ENCODE measurements around the gene EMC1.
"Not testable (repeated sequence)": the region's sequence is repeated elsewhere in the genome, so short reads cannot be mapped to it uniquely, and the experiment has no call there.

The EMC1 gene

DNA sequence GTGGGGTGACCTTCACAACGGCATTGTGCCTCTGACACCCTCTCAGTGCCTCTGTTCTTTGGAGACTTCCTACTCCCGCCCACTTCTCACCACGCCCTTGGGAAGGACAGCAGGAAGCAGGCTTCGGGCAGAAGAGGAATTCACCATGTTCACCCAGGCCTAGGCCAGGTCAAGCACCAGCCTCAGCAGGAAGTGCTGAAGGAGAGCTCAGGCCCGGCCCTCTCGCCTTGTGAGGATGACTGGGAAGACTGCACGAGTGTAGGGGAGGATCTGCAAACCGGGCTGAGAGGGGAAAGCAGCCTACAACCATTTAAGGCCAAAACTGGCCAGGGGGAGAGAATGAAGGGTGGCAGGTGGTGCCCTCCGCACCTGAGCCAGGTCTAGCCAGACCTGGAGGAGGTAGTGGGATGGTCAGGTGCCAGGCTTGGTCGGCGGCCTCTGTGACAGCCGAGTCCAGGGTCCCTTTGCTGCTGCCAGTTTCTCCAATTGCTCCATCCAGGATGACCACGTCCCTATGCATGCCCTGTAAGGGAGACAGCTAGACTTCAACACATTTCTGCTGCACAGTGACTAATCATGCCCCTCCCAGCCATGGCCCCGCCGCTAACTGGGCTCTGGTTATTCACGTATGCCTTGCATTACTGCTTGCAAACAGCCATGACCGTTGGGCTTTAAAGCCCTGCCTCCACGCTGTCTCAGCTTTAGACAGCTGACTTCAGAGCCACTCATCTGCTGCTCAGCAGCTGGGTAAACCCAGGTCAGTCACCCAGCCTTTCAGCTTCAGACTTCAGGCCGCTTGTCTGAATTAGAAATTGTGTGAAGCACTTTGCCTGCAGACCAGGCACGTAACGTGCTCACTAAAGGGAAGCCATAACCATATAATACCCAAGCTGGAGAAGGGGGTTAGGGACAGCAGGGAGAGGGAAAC lies 9.2 kb upstream of the EMC1 start:
- DNase-seq: no peak

DNA sequence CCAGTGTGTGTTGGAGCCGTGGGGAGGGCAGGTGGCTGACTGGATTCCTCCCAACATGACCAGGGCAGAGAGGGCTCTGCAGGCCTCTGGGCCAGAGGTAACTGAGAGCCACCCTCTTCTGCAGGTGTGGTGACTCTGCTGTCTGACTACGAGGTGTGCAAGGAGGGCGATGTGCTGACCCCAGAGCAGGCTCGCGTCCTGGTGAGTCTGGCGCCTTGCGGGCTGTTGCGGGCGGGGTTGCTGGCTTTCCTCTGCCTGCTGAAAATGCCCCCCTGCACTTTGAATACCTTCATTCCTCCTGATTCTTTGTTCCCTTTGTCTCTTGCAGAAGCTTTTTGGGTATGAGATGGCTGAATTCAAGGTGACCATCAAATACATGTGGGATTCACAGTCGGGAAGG lies 7.0 kb upstream of the EMC1 start:
- no peak for DNase-seq

DNA sequence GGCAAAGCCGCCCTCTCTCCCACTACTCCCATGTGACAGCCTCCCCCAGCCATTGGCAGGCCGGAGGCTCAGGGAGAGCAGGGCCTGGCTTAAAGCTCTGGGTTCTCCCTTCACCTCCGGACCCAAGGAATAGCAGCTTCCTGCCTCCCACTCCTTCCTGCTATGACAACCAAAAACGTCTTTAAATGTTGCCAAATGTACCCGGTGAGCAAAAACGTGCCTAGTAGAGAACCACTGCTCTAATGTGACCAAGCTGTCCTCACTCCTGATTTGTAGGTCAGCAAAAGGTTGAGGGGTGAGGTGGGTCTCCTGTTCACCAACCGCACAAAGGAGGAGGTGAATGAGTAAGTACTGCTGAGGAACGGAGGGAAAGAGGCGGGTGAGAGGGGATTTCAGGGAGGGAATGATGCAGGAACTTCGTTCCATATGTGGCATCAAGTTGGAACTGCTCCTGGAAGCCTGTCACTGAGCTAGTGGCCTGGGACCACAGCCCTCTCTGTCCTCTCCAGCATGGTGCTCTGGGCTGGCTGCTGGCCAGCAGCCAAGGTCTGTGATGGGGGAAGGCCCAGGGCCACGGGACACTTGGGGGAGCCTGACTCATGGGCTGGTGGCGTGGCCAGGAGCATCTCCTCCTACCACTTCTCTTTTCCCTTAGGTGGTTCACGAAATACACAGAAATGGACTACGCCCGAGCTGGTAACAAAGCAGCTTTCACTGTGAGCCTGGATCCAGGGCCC lies 6.0 kb upstream of the EMC1 start:
- no peak for DNase-seq

DNA sequence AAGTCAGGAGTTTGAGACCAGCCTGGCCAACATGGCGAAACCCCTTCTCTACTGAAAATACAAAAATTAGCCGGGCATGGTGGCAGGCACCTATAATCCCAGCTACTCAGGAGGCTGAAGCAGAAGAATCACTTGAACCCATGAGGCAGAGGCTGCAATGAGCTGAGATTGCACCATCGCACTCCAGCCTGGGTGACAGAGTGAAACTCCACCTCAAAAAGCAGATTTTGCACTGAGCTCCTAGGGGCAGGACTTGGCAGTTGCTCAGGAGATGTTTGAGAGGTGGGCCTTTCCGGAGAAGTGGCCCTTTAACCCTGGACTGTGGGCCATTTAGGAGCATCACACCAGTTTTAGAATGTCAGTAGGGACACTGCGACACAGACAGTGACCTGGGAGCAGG lies 5.0 kb upstream of the EMC1 start:
- DNase-seq: not testable (repeated sequence)

DNA sequence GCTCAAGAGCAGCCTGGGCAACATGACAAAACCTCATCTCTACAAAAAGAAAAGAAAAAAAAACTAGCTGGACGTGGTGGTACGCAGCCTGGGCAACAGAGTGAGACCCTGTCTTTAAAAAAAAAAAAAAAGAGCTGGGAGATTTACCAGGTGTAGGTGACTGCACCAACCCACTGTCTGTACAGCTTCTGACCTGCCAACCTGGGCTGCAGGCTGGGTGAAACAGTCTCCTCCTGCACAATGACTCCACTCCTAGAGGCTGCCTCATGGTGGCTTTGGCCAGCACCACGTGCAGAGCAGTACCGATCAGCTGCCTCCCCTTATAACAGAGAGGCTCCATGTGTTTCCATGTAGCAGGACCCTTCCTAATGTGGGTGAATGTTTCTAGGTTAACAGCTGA lies 4.0 kb upstream of the EMC1 start:
- no peak for DNase-seq

DNA sequence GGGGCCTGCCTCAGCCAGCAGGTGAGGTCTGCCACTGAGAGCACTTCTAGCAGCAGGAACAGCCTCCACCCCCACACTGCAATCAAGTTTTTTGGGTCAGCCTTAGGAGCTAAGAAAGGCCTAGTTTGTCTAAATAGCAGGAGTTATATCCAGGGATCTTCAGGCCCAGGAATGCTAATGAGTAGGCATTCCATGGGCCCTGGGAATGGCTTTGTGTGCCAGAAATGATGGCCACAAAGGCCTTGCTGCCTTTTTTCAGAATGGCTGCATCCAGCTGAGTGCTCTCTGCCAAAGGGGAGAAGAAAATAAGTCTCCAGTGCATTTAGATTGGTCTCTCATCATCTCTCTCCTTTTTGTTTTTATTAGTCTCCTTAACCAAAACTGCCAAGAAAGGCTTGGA lies 3.1 kb upstream of the EMC1 start:
- no peak for DNase-seq

DNA sequence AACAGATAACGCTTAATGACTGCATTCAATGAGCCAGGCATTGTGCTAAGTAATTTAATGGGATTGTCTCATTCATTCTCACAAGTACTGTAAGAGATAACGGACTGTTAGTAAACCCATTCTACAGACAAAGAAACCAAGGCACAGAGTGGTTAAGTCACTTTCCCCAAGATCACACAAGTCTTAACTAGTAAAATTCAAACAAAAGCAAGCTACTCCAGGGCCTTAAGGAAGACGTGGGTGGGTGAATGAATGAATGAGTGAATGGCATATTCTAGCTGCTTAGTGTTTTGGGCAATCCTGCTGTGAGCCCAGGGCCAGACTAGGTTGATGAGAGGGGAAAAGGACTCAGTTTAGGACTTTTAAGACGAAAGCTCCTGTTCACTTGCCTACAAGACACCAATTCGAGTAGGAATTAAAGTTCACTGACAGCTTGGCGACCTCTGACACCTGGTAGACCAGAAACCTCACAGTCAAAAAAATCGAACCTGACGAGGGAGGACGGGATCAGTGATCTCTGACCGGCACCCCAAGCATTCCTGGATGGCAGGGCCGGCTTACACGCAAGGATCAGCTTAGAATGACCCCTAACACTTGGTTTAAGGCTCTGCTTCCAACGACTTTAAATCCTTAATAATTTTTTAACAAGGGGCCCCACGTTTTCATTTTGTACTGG lies 557 bp downstream of the EMC1 start:
- no peak for DNase-seq

DNA sequence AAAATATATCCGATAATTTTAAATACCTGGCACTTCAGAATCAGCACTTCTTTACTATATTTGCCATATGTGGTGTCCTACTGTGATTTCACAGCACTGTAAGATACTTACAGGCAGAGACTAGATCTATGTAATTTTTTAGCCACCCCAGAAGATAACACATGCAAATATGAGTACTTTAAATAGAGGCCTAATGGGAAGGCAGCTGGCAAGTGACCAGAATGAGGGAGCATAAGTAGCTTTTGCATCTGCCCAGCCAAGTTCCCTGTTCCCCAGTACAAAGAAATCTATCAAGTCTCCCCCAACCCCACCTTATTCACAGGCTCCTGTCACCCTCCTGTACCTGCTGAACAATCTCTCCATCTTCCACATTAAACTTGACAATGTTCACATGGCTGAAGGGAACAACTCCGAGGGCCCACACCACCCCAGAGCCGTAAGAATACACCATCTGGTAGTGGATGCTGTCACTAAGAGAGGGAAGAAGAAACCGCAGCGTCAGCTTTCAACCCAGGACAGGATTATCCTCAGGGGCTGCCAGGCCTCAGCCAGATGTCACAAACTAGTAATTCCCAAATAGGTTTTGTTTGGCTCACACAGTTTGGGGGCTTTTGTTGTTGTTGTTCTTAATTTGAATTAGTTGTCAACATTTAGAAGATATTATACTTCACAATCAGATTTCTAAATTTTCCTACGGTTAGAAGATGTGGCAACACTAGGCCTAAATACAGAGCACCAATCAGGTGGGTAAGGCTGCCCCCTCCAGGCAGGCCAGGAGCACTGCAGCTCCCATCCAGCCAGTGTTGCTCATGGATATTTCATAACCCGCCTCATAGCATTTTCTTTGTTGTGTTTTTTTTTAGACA lies 10.4 kb downstream of the EMC1 start:
- DNase-seq: peak; percentile 66

DNA sequence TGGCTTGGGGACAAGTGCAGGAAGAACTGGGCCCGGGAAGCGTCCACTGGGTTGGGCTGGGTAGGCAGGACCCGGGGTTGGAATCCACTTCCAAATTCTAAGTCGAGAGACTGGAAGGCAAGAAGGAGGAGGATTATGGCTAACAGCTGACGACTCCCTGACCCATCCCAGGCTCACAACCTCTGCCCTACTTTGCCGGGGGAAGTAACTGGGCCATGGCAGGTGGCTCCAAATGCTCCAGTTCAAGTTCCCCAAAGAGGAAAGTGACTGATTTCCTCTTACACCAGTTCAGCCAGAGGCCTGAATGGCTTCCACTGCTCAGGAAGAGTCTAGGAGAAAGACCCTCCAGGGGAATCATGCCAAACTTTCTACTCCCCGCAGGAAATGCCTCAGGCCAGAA lies 11.4 kb downstream of the EMC1 start:
- DNase-seq: no peak

DNA sequence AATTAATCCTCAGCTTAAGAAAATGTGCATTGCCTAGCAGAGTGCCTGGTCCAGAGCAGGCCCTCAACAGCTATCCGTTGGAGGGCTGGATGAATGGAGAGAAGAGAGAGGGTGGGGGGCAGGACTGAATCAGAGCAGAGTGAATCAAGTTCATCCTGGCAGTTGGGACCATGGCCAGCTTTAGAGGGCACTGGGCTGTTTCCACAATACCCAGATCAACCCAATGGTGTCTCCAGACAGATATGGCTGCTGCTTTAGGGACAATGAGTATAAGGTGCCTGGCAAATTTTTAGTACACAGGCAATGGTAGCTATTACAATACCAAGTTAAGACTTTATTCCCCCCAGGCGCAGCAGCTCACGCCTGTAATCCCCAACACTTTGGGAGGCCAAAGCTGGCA lies 17.1 kb downstream of the EMC1 start:
- no peak for DNase-seq

DNA sequence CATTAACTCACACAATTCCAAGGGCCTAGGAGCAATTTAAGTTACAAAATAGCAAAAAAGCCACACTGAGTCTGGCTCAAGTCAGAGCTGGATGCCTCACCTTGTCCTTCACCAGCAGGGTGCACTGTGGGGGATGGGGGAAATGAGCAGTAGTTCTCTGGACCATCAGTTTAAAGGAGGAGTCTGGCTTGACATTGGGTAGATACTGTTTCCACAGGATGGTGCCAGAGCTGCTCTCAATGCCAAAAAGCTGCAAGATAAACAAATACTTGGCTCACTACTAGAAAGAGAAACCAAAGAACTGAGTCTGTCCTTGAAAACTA lies 18.8 kb downstream of the EMC1 start:
- no peak for DNase-seq

DNA sequence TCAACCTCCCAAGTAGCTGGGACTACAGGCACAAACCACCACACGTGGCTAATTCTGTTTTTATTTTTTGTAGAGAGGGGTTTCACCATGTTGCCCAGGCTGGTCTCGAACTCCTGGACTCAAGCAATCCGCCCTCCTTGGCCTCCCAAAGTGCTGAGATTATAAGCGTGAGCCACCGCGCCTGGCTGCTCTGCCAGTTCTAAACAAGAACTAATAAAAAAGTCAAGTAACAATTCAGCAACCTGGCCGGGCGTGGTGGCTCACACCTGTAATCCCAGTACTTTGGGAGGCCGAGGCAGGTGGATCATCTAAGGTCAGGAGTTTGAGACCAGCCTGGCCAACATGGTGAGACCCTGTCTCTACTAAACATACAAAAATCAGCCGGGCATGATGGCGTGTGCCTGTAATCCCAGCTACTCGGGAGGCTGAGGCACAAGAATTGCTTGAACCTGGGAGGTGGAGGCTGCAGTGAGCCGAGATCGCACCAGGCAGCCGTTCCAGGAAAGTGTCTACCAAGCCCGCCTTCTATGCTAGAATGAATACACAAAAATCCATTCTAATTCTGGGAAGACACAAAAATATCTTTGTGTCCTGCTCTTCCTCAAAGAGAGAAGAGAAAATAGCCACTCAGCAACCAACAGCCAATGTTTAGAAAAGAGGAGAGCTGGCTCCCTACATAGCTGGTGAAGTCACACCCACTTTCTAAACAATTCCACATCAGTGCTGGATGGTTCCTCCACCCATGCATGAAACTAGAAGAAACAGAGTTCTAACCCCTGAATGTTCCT lies 19.4 kb downstream of the EMC1 start:
- DNase-seq: not testable (repeated sequence)

DNA sequence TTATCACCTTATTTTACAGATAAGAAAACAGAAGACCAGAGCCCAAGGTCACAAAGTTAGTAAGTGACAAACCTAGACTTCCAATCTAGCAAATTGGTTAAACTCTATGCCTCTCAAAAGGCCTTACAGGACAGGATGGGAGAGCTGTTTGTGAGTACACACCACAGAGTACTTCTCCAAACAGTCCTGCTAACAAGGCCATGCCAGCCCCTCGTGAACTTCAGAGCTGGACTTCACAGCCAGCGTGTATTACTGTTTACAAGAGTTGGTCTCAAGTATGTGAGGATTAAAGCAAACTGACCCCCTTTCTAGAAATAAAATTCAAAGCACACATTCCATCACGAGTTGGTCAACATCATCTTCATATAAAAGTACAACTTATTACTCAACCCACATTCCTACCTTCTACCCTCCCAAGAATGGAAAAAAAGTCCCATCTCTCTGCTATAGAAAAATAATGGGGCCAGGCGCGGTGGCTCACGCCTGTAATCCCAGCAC lies 21.4 kb downstream of the EMC1 start:
- no peak for DNase-seq

DNA sequence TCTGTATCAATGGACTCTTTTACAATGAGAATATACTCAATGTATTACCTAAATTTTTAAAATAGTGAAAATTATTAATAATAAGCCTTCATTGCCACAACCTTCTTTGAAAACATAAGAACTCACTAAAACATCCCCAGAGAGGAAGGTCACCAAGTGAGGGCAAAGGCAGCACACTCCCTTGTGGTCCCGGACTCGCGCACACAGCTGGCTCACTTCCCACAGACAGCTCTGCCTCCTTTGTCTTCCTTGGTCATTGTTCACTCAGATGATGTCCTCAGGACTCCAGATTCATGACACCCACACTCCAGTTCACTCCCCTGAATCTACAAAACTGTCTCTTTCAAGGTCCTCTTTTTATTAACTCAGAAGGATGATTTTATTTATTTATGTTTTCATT lies 22.1 kb downstream of the EMC1 start:
- DNase-seq: no peak

DNA sequence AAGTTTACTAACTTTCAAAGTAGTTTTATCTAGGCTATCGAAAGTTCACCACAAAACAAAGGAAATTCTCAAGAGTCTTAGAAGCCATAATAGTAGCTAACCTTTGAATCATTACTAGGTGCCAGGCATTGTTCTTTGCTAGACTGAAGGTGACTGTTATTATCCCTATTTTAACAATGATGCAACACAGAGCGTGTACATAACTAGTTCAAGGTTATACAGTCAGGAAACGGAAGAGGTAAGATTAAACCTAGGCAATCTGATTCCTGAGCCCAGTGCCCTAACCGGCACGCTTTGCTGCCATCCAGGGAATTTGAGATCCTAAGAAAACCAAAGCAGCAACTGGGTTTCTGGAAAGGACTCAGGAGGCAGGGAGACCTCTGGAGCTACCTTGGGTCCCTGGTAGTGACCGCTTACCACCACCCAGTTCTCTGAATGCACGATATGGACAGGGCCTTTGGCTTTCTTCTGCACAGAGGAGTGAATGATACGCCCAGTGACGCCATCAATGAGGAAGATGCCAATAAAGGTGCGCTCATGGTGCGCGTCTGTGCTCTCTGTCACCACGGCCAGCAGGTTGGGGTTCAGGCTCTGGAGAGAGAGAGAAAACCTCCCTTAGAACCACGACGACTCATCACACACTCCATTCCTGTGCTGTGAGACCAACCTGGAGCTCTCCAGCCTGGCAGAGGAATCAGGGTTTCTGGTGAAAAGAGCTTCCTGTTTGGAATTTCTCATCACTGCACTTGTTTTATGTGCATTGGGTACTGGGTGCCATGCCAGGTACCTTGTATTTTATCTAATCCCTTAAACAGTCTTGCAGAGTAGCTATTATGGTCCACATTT lies 28.1 kb downstream of the EMC1 start:
- no peak for DNase-seq

DNA sequence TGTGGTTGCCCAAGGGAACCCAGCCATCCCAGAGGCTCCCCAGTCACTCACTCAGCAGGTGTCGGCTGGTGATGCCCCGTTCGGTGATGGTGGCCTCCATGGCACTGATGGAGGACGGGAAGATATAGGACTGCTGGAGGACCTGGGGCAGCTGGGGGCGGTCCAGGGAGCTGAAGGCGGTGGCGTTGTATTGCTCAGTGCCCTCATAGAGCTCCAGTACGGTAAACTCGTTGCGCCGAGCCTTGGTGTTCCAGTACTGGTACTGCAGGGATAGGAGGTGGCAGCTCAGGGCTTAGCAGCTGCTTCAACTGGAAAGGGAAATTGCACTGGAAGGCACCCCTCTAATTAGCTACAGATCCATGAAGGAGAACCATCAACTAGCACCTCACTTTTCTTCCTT lies 28.8 kb downstream of the EMC1 start:
- no peak for DNase-seq

DNA sequence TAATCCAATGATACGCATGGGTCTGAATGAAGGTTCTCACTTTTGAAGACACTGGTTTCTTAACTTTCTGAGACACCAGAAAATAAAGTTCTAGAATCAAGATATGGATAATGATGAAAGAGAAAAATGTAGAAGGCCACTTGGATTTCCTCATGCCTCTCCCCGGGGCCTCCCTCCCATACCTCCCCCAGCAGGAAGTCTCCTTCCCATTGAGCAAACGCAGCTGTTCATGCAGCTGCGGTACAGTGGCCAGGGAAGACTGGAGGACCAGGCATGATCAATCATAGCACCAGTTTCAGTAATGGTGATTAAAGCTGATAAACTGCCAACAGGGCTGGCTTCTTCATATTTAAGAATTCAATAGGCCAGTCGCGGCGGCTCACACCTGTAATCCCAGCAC lies 30.3 kb downstream of the EMC1 start:
- peak; percentile 78 for DNase-seq

DNA sequence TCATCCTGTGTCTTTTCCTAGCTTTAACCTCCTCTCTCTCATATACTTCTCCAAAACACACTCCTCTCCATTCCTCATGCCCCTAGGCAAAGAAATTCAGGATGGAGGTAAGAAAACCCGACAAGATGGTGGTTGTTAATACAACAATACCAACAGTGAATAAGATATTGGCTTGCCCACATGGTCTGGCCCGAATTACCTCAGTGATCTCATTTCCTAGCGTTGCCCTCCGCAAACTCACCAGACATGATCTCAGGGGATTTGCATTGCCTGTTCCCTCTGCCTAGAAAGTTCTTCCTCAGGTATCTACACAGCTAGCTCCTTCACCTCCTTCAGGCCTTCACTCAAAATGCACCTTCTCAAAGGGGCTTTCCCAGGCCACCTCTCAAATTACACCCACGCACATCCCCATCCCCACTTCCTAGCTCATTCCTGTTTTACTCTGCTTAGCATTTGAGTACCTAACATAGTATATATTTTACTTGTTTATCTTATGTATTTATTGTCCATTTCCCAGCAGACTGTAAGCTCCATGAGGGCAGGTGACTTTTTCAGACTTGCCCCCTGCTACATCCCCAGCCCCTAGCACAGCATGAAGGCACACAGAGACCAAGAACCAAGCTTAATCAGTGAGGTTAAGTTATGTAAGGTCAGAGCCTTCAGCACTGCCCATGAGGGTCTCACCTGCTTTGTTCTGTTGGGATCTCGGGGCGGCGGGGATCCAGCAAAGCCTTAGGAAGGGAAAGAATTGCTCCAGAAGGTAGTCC lies 31.1 kb downstream of the EMC1 start:
- DNase-seq: no peak

DNA sequence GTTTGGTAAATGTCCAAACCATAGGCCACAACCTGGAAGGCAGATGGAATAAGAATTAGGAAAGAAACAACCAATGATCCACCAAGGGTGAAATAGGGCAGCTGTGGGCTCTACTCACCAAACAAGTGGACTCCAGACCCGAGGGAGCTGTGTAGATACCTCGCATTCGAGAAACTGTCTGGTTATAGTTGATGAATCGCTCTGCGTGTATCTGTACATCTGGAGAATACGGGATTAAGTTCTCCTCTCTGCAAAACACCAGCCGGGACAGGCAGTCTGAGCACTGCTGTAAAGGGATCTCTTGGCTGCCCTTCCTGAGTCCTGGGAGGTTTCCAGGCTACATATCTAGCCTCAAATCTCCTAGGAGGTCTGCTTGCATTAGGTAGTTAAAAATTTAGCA lies 31.9 kb downstream of the EMC1 start:
- no peak for DNase-seq

DNA sequence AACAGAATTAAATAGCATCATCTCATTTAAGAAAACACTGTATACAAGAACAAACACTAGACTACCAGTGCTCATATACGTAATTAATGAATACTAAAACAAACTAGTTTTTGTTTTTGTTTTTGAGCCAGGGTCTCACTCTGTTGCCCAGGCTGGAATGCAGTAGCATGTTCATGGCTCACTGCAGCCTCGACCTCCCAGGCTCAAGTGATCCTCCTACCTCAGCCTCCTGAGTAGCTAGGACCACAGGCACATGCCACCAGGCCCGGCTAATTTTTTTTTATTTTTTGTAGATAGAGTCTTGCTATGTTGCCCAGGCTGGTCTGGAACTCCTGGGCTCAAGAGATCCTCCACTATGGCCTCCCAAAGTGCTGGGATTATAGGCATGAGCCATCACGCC lies 34.7 kb downstream of the EMC1 start:
- not testable (repeated sequence) for DNase-seq

Data from GF-D8 (cell line).